BJ (cell line): ENCODE measurements around the gene GRK3. TPM values are rescaled to one million over a fixed set of nuclear protein-coding genes. Genes with fewer than 3 reads are reported as not detected.

Experiments
- CTCF ChIA-PET: fragments of 350-600 bp; formaldehyde crosslinking; extraction: SDS; loops from one replicate; lab custom pipeline; 2021; ENCODE audit warnings: antibody characterized with exemption, inconsistent platforms; lab: Yijun Ruan, JAX
- POLR2A ChIA-PET: fragments of 300-600 bp; sonication (Branson Sonifier 250); formaldehyde crosslinking; extraction: SDS; loops from one replicate; lab custom pipeline; 2021; ENCODE audit warnings: antibody characterized with exemption; lab: Charles Lee
- DNase-seq: peaks from one replicate; pipeline ENCODE4 v3.0.0-alpha.2; 2011; ENCODE audit warnings: low read depth
- H3K27me3 ChIP-seq: 2 replicates; pipeline ENCODE4 v1.6.0; 2011; ENCODE audit warnings: low read length; ENCODE audit not compliant: control insufficient read depth, insufficient read depth
- H3K36me3 ChIP-seq: 2 replicates; pipeline ENCODE4 v1.5.1; 2011; ENCODE audit warnings: low read length; ENCODE audit not compliant: control insufficient read depth, insufficient read depth
- H3K4me3 ChIP-seq: 2 replicates; pipeline ENCODE4 v1.5.1; 2011; ENCODE audit warnings: low read depth, mild to moderate bottlenecking, control low read depth, low read length
- polyA plus RNA-seq: library from polyadenylated mRNA; depleted of rRNA; stranded (reverse); fragments of >200 nt; gene quantifications from 2 replicates; pipeline ENCODE4 v1.2.3, GENCODE V29; 2011
- TF ChIP-seq, protein P1 (sequence below): IDR thresholded peaks from 2 replicates; pipeline ENCODE4 v1.5.1; 2011; ENCODE audit warnings: low read depth, mild to moderate bottlenecking, control low read depth, inconsistent platforms, low read length, moderate library complexity; ENCODE audit not compliant: insufficient read depth

Gene GRK3
- polyA plus RNA-seq, 1 experiment: 0.72 TPM

DNA sequence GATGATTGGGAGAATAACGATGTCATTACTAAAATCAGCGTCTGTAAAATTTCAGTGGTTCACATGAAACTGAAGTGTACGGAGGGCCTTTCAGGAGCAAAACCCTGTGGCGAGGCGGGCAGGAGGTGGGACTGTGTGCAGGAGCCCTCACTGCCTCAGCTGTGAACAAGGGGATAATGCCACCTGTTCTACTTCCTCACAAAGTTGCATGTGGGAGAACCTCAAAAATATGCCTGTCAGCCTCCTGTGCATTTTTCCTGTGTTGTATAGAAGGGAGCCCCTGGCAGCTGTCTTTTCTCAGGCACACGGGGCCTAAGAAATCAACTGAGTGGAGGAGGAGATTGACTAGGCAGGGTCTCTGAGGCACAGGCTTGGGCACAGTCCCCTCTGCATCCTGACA, 134.5 kb downstream of the GRK3 start:
- Histone ChIP-seq H3K4me3 (no peak overlapping the region), H3K27me3 (no peaks in the 10 kb centered on the region), H3K36me3 (no peaks in the 10 kb centered on the region)
- DNase-seq: no peak
- POLR2A ChIA-PET: no interaction called here
- TF ChIP-seq, protein P1, sequence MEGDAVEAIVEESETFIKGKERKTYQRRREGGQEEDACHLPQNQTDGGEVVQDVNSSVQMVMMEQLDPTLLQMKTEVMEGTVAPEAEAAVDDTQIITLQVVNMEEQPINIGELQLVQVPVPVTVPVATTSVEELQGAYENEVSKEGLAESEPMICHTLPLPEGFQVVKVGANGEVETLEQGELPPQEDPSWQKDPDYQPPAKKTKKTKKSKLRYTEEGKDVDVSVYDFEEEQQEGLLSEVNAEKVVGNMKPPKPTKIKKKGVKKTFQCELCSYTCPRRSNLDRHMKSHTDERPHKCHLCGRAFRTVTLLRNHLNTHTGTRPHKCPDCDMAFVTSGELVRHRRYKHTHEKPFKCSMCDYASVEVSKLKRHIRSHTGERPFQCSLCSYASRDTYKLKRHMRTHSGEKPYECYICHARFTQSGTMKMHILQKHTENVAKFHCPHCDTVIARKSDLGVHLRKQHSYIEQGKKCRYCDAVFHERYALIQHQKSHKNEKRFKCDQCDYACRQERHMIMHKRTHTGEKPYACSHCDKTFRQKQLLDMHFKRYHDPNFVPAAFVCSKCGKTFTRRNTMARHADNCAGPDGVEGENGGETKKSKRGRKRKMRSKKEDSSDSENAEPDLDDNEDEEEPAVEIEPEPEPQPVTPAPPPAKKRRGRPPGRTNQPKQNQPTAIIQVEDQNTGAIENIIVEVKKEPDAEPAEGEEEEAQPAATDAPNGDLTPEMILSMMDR: no peak
- CTCF ChIA-PET: interaction anchor here (1.3 kb wide), 1 partner anchor 74 kb away, joined by 4 read pairs; no protein-coding TSS in a partner anchor

DNA sequence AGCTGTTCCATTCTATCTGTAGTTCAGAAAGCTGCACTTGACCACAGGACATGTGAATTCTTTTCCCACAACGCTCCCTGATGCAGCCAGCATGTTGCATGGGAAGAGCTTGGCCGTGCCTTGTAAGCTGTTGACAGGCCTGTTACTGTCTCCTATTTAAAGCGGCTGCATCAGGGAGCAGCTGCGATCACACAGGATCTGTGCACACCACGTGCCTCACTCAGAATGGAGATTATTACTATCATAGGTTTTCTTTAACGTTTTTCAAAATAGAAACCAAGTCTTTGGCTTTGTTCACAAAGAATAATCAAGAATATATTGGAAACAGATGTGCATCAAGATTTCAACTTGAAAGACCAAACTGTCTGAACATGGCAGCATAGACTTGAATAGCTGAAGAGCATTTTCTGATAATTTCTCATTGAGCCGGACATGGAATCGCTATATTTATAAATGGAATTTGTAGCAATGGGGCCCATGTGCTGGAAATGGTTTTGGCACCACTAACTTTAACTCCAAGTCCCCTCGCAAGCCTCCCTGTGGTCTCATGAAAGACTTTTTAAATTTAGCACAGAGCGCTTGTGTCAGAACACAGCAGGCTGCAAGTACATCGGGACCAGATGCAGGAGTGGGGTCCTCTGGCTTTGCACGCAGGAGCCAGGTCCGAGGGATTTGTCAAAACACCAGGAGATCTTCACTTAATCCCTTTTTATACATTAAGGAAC, 136.7 kb downstream of the GRK3 start:
- peak; percentile 30 for DNase-seq
- Histone ChIP-seq H3K36me3 (no peaks in the 10 kb centered on the region), H3K4me3 (no peak overlapping the region), H3K27me3 (no peaks in the 10 kb centered on the region)
- TF ChIP-seq, protein P1: no peak
- ChIA-PET POLR2A (no interaction called here), CTCF (interaction anchor here (0.7 to 2.2 kb wide), 11 partner anchors 9 to 499 kb away, joined by 3 to 11 read pairs (median 5); no protein-coding TSS in a partner anchor)

DNA sequence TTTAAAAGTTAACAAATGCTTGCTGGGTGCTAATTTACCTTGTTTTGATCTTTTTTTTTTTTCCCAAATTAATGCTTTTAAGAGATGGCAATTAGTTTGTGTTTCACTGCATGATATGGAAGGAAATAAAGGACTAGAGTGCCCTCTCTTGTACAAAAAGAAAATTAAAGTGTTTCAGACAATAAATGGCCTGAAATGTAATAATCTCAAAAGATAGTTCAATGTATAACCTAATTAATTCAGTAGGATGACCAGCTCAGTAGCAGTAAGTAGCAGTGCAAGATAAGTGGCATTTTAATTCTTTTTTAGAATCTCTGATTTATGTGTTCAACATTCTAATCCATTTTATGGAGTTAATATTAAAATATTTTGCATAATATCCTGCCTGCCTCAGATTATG, 137.6 kb downstream of the GRK3 start:
- Histone ChIP-seq H3K4me3 (no peak overlapping the region), H3K27me3 (no peaks in the 10 kb centered on the region), H3K36me3 (no peaks in the 10 kb centered on the region)
- no peak for DNase-seq
- POLR2A ChIA-PET: no interaction called here
- TF ChIP-seq, protein P1: peak; percentile 25; the same call in 1 of the 2 replicates
- CTCF ChIA-PET: interaction anchor here (0.6 to 2.2 kb wide), 3 partner anchors 12 to 158 kb away, joined by 3 to 8 read pairs (median 7); no protein-coding TSS in a partner anchor

DNA sequence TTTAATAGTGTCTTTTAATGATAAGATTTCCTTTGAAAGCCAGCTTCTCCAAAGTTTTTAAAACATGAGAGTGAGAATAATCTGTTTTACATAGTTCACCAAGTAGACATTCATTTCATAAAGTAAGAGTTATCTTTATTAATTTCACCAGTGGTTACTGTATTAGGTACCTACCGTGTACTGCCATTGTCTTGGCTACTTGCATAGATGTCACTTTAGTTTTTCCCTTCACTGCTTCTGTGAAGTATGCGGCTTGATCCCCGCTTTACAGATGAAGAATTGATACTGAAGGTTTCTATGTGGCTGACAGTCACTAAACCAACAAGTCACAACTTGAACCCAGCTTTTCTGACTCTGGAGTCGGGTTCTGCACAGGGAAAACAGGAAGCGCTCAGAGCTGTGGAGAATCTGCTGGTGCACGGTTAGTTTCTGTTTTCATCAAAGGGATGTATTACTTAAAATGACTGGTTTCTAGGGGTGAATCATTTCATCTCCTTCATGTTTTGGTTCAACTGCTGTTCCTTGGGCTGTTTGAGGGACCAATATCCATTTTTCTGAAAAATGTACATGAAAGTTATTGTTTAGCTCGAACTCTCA, 138.2 kb downstream of the GRK3 start:
- no peak overlapping the region for H3K4me3 ChIP-seq
- ChIA-PET POLR2A (no interaction called here), CTCF (interaction anchor here (0.6 to 2.2 kb wide), 4 partner anchors 9 to 159 kb away, joined by 3 to 8 read pairs (median 5); no protein-coding TSS in a partner anchor)
- no peak for DNase-seq
- TF ChIP-seq, protein P1: no peak
- no peaks in the 10 kb centered on the region for H3K36me3 ChIP-seq
- H3K27me3 ChIP-seq: no peaks in the 10 kb centered on the region

DNA sequence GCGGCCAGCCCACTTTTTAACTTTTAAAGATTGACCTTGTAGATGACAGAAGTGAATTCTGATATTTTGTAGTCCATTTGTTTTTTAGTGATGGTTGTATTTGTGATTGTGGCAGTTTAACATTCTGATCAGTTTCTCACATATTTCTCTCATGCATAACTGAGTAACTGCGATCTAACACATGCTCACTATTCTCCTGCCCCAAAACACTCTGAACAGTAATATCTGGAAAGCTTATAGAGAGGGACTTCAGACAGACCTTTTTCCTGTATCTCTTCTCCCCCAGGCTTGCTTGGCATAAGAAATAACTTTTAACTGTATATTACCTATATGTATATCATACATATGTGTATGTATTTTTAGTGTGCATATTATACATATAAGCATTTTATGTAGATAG, 140.2 kb downstream of the GRK3 start:
- no peak overlapping the region for H3K4me3 ChIP-seq
- H3K27me3 ChIP-seq: no peaks in the 10 kb centered on the region
- DNase-seq: no peak
- POLR2A ChIA-PET: no interaction called here
- H3K36me3 ChIP-seq: no peaks in the 10 kb centered on the region
- TF ChIP-seq, protein P1: no peak
- CTCF ChIA-PET: no interaction called here
